Naive thymus-derived CD4-positive, alpha-beta T cell (primary cell): Measurements from ENCODE around the gene HPS3. TPM values are rescaled to one million over a fixed set of nuclear protein-coding genes. Genes with fewer than 3 reads are reported as not detected.

Experiments
- ATAC-seq: fragments of 150-1000 bp; cut with Tn5 transposase; 2 replicates; pipeline ENCODE4 v1.10.0; 2021; ENCODE audit warnings: mild to moderate bottlenecking, moderate library complexity
- CTCF ChIA-PET: fragments of 350-600 bp; sonication (Branson Sonifier 250); formaldehyde crosslinking; loops from one replicate; lab custom pipeline; 2021; ENCODE audit warnings: antibody characterized with exemption; lab: Charles Lee
- POLR2A ChIA-PET: fragments of 350-600 bp; sonication (Branson Sonifier 250); formaldehyde crosslinking; loops from one replicate; lab custom pipeline; 2021; ENCODE audit warnings: antibody characterized with exemption, inconsistent platforms; lab: Charles Lee
- DNase-seq, 9 donors: peaks; one replicate each; pipeline versions ENCODE4 v3.0.0 to v3.0.0-alpha.2; 2020 to 2022; ENCODE audit warnings: mixed read lengths in 1 of 9
- H3K27ac ChIP-seq: one replicate; pipeline ENCODE4 v1.7.0; 2013; ENCODE audit warnings: mild to moderate bottlenecking, low read depth, low read length, moderate library complexity
- H3K27me3 ChIP-seq, 2 donors: one replicate each; pipeline ENCODE4 v1.7.0; 2013; ENCODE audit warnings: low read length in 2 of 2, mild to moderate bottlenecking in 2 of 2, moderate library complexity in 2 of 2; ENCODE audit not compliant: control insufficient read depth in 2 of 2, insufficient read depth in 2 of 2
- H3K36me3 ChIP-seq, 3 experiments: 1 replicate in 2 of 3; 2 replicates in 1 of 3; pipeline ENCODE4 v1.7.0; 2013; ENCODE audit warnings: low read length in 3 of 3, mild to moderate bottlenecking in 3 of 3, moderate library complexity in 1 of 3; ENCODE audit not compliant: insufficient read depth in 3 of 3, control insufficient read depth in 2 of 3
- H3K4me1 ChIP-seq, 2 donors: one replicate each; pipeline ENCODE4 v1.7.0; 2013; ENCODE audit warnings: low read length in 2 of 2, mild to moderate bottlenecking in 2 of 2, moderate library complexity in 1 of 2; ENCODE audit not compliant: control insufficient read depth in 2 of 2, insufficient read depth in 2 of 2
- H3K4me3 ChIP-seq: 2 replicates; pipeline ENCODE4 v1.7.0; 2013; ENCODE audit warnings: mild to moderate bottlenecking, low read length
- H3K9me3 ChIP-seq, 3 experiments: 1 replicate in 2 of 3; 2 replicates in 1 of 3; pipeline ENCODE4 v1.7.0; 2013; ENCODE audit warnings: low read length in 3 of 3; ENCODE audit not compliant: control insufficient read depth in 2 of 3
- H3K27ac Mint-ChIP-seq, 9 donors: one replicate each; pipeline ENCODE4 v1.8.0; 2020 to 2022; ENCODE audit warnings: mixed read lengths in 9 of 9, mild to moderate bottlenecking in 8 of 9, moderate library complexity in 5 of 9, inconsistent platforms in 2 of 9
- H3K27me3 Mint-ChIP-seq, 5 donors: one replicate each; pipeline ENCODE4 v1.8.0; 2021 to 2022; ENCODE audit warnings: mixed read lengths in 5 of 5, mild to moderate bottlenecking in 1 of 5
- H3K36me3 Mint-ChIP-seq, 5 donors: one replicate each; pipeline ENCODE4 v1.8.0; 2020 to 2022; ENCODE audit warnings: mixed read lengths in 5 of 5, mild to moderate bottlenecking in 3 of 5, inconsistent platforms in 1 of 5
- H3K4me1 Mint-ChIP-seq, 7 donors: one replicate each; pipeline ENCODE4 v1.8.0; 2020 to 2022; ENCODE audit warnings: mixed read lengths in 7 of 7, mild to moderate bottlenecking in 3 of 7, inconsistent platforms in 1 of 7
- H3K4me3 Mint-ChIP-seq, 10 donors: one replicate each; pipeline ENCODE4 v1.8.0; 2020 to 2022; ENCODE audit warnings: mild to moderate bottlenecking in 10 of 10, mixed read lengths in 10 of 10, moderate library complexity in 6 of 10, inconsistent platforms in 2 of 10
- H3K9me3 Mint-ChIP-seq, 11 donors: one replicate each; pipeline ENCODE4 v1.8.0; 2020 to 2022; ENCODE audit warnings: mixed read lengths in 11 of 11, mild to moderate bottlenecking in 4 of 11, inconsistent platforms in 1 of 11, moderate library complexity in 1 of 11
- intact Hi-C, 2 donors: fragments of 100-400 bp; cut with micrococcal nuclease; formaldehyde crosslinking; loops; one replicate each; pipeline ENCODE4 v1.15.1; 2023
- polyA plus RNA-seq, 2 donors: library from polyadenylated mRNA; unstranded; fragments of 300-500 nt; fragmentation: Illumina TruSeq; gene quantifications; one replicate each; pipeline ENCODE4 v1.2.3, GENCODE V29; 2021
- total RNA-seq, 6 experiments: library from RNA in 5 of 6; stranded (reverse) in 5 of 6; gene quantifications; 1 replicate in 5 of 6; 2 replicates in 1 of 6; pipeline ENCODE4 v1.2.3 and lab custom pipeline; 2021 to 2026

Gene HPS3
- total and polyA plus RNA-seq, 7 experiments from 2014 or later = 13.6 to 33.5 (median 24.3) TPM

GRCh38 chr3:149131589-149131988 is 2.2 kb downstream of the HPS3 start:
- peak overlapping the region; percentile 6 for H3K27ac ChIP-seq
- no peak overlapping the region for H3K4me3 ChIP-seq
- H3K36me3 ChIP-seq = peaks cover 0 to 8% (median 0%) of the 10 kb centered on the region in 3 experiments
- Mint-ChIP-seq H3K4me3 (peak overlapping the region; percentile 74 to 98 (median 94)), H3K4me1 (peaks cover 27 to 68% (median 58%) of the 10 kb centered on the region in 7 donors), H3K36me3 (peaks cover 0 to 12% (median 0%) of the 10 kb centered on the region in 5 donors), H3K9me3 (no peaks in the 10 kb centered on the region), H3K27me3 (peaks cover 0 to 11% (median 0%) of the 10 kb centered on the region in 5 donors), H3K27ac (peak overlapping the region in 8 of 9 donors; percentile 57 to 90 (median 77))
- no peaks in the 10 kb centered on the region for H3K9me3 ChIP-seq
- POLR2A ChIA-PET = interaction anchor here (0.6 kb wide), 1 partner anchor 23 kb away, joined by 3 read pairs; no protein-coding TSS in a partner anchor
- no peaks in the 10 kb centered on the region for H3K27me3 ChIP-seq
- CTCF ChIA-PET = interaction anchor here (5.2 kb wide), 1 partner anchor 11 kb away, joined by 27 read pairs; no protein-coding TSS in a partner anchor
- H3K4me1 ChIP-seq = peaks cover 27 to 29% of the 10 kb centered on the region in 2 donors
- intact Hi-C loops = loop anchor here in 1 of 2 donors (2.0 kb wide), 1 partner anchor 15 kb away; no protein-coding TSS in a partner anchor
- DNase-seq (no peak), ATAC-seq (no peak)

- H3K4me1 Mint-ChIP-seq = peaks cover 29 to 73% (median 51%) of the 10 kb centered on the region in 7 donors
- CTCF ChIA-PET = interaction anchor here (1.3 kb wide), 1 partner anchor 14 kb away, joined by 3 read pairs; no protein-coding TSS in a partner anchor
- H3K27me3 Mint-ChIP-seq = no peaks in the 10 kb centered on the region
- H3K36me3 ChIP-seq = peaks cover 0 to 3% (median 0%) of the 10 kb centered on the region in 3 experiments
- no peaks in the 10 kb centered on the region for H3K27me3 ChIP-seq
- ATAC-seq (no peak), DNase-seq (no peak)
- H3K4me3 ChIP-seq = no peak overlapping the region
- no peak overlapping the region for H3K27ac Mint-ChIP-seq
- no peak overlapping the region for H3K4me3 Mint-ChIP-seq
- H3K4me1 ChIP-seq = peaks cover 18 to 29% of the 10 kb centered on the region in 2 donors
- intact Hi-C loops = no loop called here
- POLR2A ChIA-PET = interaction anchor here (0.6 kb wide), 1 partner anchor 54 kb away, joined by 6 read pairs; no protein-coding TSS in a partner anchor
- H3K36me3 Mint-ChIP-seq = peaks cover 0 to 12% (median 0%) of the 10 kb centered on the region in 5 donors
- no peaks in the 10 kb centered on the region for H3K9me3 ChIP-seq
- H3K27ac ChIP-seq = no peak overlapping the region
- H3K9me3 Mint-ChIP-seq = no peaks in the 10 kb centered on the region
These were observed 5.1 kb downstream of the HPS3 start for GRCh38 chr3:149134575-149134974.

GRCh38 chr3:149142682-149143081 is 13.2 kb downstream of the HPS3 start:
- peaks cover 10 to 14% of the 10 kb centered on the region in 2 donors for H3K4me1 ChIP-seq
- H3K36me3 ChIP-seq = peaks cover 0 to 6% (median 6%) of the 10 kb centered on the region in 3 experiments
- no peak overlapping the region for H3K27ac ChIP-seq
- no peaks in the 10 kb centered on the region for H3K9me3 ChIP-seq
- no peaks in the 10 kb centered on the region for H3K9me3 Mint-ChIP-seq
- ChIA-PET CTCF (no interaction called here), POLR2A (interaction anchor here (0.5 kb wide), 1 partner anchor 9 kb away, joined by 4 read pairs; no protein-coding TSS in a partner anchor)
- no peaks in the 10 kb centered on the region for H3K27me3 Mint-ChIP-seq
- peaks cover 7 to 33% (median 15%) of the 10 kb centered on the region in 7 donors for H3K4me1 Mint-ChIP-seq
- peaks cover 6 to 28% (median 14%) of the 10 kb centered on the region in 5 donors for H3K36me3 Mint-ChIP-seq
- DNase-seq = no peak
- no peak overlapping the region for H3K4me3 Mint-ChIP-seq
- peak overlapping the region in 1 of 9 donors; percentile 54 for H3K27ac Mint-ChIP-seq
- no peak for ATAC-seq
- no peak overlapping the region for H3K4me3 ChIP-seq
- no peaks in the 10 kb centered on the region for H3K27me3 ChIP-seq
- intact Hi-C loops = no loop called here

- H3K27ac Mint-ChIP-seq = peak overlapping the region in 1 of 9 donors; percentile 14
- H3K27me3 Mint-ChIP-seq = no peaks in the 10 kb centered on the region
- no peaks in the 10 kb centered on the region for H3K9me3 ChIP-seq
- intact Hi-C loops = no loop called here
- H3K27me3 ChIP-seq = no peaks in the 10 kb centered on the region
- no peaks in the 10 kb centered on the region for H3K9me3 Mint-ChIP-seq
- H3K36me3 ChIP-seq = peaks cover 3 to 14% (median 6%) of the 10 kb centered on the region in 3 experiments
- peaks cover 6 to 15% (median 11%) of the 10 kb centered on the region in 7 donors for H3K4me1 Mint-ChIP-seq
- H3K4me3 ChIP-seq = no peak overlapping the region
- DNase-seq (no peak), ATAC-seq (peak; percentile 18)
- H3K36me3 Mint-ChIP-seq = peaks cover 6 to 35% (median 14%) of the 10 kb centered on the region in 5 donors
- ChIA-PET CTCF (interaction anchor here (1.0 kb wide), 1 partner anchor 25 kb away, joined by 3 read pairs; no protein-coding TSS in a partner anchor), POLR2A (interaction anchor here (1.7 kb wide), 1 partner anchor 15 kb away, joined by 6 read pairs; the partner anchor contains the start of gene HPS3)
- H3K27ac ChIP-seq = no peak overlapping the region
- peaks cover 10 to 14% of the 10 kb centered on the region in 2 donors for H3K4me1 ChIP-seq
- peak overlapping the region in 4 of 10 donors; percentile 11 to 44 (median 19) for H3K4me3 Mint-ChIP-seq
These were observed 15.9 kb downstream of the HPS3 start for GRCh38 chr3:149145356-149145755.

- H3K36me3 Mint-ChIP-seq = peaks cover 6 to 37% (median 14%) of the 10 kb centered on the region in 5 donors
- H3K9me3 Mint-ChIP-seq = no peaks in the 10 kb centered on the region
- Histone ChIP-seq H3K4me3 (no peak overlapping the region), H3K27ac (no peak overlapping the region), H3K9me3 (no peaks in the 10 kb centered on the region), H3K27me3 (no peaks in the 10 kb centered on the region), H3K4me1 (peaks cover 10 to 14% of the 10 kb centered on the region in 2 donors), H3K36me3 (peaks cover 6 to 15% (median 6%) of the 10 kb centered on the region in 3 experiments)
- ATAC-seq (peak; percentile 91), DNase-seq (peak in 5 of 9 donors; percentile 7 to 33 (median 12))
- H3K27me3 Mint-ChIP-seq = no peaks in the 10 kb centered on the region
- POLR2A ChIA-PET = interaction anchor here (1.7 kb wide), 1 partner anchor 16 kb away, joined by 6 read pairs; the partner anchor contains the start of gene HPS3
- H3K27ac Mint-ChIP-seq = no peak overlapping the region
- peaks cover 6 to 15% (median 11%) of the 10 kb centered on the region in 7 donors for H3K4me1 Mint-ChIP-seq
- intact Hi-C loops = loop anchor here in 1 of 2 donors (2.0 kb wide), 1 partner anchor 15 kb away; no protein-coding TSS in a partner anchor
- CTCF ChIA-PET = interaction anchor here (1.0 to 1.1 kb wide), 2 partner anchors 10 to 26 kb away, joined by 3 read pairs; no protein-coding TSS in a partner anchor
- H3K4me3 Mint-ChIP-seq = no peak overlapping the region
These were observed 16.5 kb downstream of the HPS3 start for GRCh38 chr3:149145974-149146373.

GRCh38 chr3:149150436-149150835 is 21.0 kb downstream of the HPS3 start:
- no peak for DNase-seq
- intact Hi-C loops = no loop called here
- Mint-ChIP-seq H3K4me3 (no peak overlapping the region), H3K36me3 (peaks cover 6 to 51% (median 20%) of the 10 kb centered on the region in 5 donors), H3K27me3 (no peaks in the 10 kb centered on the region), H3K9me3 (no peaks in the 10 kb centered on the region), H3K4me1 (peaks cover 0 to 20% (median 7%) of the 10 kb centered on the region in 7 donors), H3K27ac (no peak overlapping the region)
- ChIA-PET CTCF (no interaction called here), POLR2A (no interaction called here)
- ATAC-seq = no peak
- H3K27me3 ChIP-seq = no peaks in the 10 kb centered on the region
- H3K4me1 ChIP-seq = peaks cover 5 to 12% of the 10 kb centered on the region in 2 donors
- H3K36me3 ChIP-seq = peaks cover 0 to 29% (median 6%) of the 10 kb centered on the region in 3 experiments
- H3K4me3 ChIP-seq = no peak overlapping the region
- H3K27ac ChIP-seq = no peak overlapping the region
- H3K9me3 ChIP-seq = no peaks in the 10 kb centered on the region
